ENCODE measurements around the gene SELENBP1.

GRCh38 chr1:151370211-151370911, 2.1 kb downstream of the SELENBP1 start:
- TF ChIP-seq EP300 (conservative IDR thresholded peaks at IDR 0.05; ENCODE audit: poor library complexity, severe bottlenecking) (no peak), RAD21 (conservative IDR thresholded peaks at IDR 0.05) (no peak), POLR2AphosphoS5 (IDR thresholded peaks at IDR 0.05) (no peak)
- TF ChIP-seq, protein P1, sequence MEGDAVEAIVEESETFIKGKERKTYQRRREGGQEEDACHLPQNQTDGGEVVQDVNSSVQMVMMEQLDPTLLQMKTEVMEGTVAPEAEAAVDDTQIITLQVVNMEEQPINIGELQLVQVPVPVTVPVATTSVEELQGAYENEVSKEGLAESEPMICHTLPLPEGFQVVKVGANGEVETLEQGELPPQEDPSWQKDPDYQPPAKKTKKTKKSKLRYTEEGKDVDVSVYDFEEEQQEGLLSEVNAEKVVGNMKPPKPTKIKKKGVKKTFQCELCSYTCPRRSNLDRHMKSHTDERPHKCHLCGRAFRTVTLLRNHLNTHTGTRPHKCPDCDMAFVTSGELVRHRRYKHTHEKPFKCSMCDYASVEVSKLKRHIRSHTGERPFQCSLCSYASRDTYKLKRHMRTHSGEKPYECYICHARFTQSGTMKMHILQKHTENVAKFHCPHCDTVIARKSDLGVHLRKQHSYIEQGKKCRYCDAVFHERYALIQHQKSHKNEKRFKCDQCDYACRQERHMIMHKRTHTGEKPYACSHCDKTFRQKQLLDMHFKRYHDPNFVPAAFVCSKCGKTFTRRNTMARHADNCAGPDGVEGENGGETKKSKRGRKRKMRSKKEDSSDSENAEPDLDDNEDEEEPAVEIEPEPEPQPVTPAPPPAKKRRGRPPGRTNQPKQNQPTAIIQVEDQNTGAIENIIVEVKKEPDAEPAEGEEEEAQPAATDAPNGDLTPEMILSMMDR (IDR thresholded peaks at IDR 0.05; ENCODE audit: poor library complexity, severe bottlenecking): no peak
